ENCODE measurements around the gene PRLH.
"Not testable (repeated sequence)": the region's sequence is repeated elsewhere in the genome, so short reads cannot be mapped to it uniquely, and the experiment has no call there.

Gene PRLH

DNA sequence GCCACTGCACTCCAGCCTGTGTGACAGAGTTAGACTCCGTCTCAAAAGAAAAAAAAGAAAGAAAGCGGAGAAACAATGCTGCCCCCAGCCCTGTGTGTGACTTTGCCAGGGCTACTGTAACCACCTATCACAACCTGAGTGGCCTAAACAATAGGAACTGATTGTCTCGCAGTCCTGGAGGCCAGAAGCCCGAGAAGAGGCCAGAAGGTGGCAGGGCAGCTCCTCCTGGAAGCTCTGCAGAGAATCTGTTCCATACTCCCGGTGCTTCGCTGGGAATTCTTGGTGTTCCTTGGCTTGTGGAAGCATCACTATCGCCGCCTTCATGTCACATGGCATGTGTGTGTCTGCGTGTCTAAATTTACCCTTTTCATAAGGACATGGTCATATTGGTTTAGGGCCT lies 38.6 kb downstream of the PRLH start:
- POLR2A ChIA-PET = no interaction called here
- Histone ChIP-seq H3K36me3 (ENCODE audit: control insufficient read depth in 2 of 2, insufficient read depth in 1 of 2, low read length in 2 of 2) (no peaks in the 10 kb centered on the region), H3K4me1 (ENCODE audit: control insufficient read depth, insufficient read depth, low read length) (no peaks in the 10 kb centered on the region), H3K4me3 (ENCODE audit: low read depth, low read length) (no peak overlapping the region), H3K9me3 (ENCODE audit: control insufficient read depth, insufficient read depth, low read depth, low read length) (no peaks in the 10 kb centered on the region), H3K27ac (ENCODE audit: extremely low read depth, low read depth, low read length) (no peak overlapping the region)
- CTCF ChIA-PET = interaction anchor here (0.5 to 1.8 kb wide), 2 partner anchors 33 to 37 kb away, joined by 3 to 5 read pairs; no protein-coding TSS in a partner anchor
- TF ChIP-seq ZNF777 (tag by site-specific recombination; IDR thresholded peaks at IDR 0.05; ENCODE audit: borderline replicate concordance) (no peak), ZNF837 (tag by site-specific recombination; IDR thresholded peaks at IDR 0.05) (no peak), ZNF654 (tag by site-specific recombination; IDR thresholded peaks at IDR 0.05; ENCODE audit: low read depth) (peak; percentile 34)

DNA sequence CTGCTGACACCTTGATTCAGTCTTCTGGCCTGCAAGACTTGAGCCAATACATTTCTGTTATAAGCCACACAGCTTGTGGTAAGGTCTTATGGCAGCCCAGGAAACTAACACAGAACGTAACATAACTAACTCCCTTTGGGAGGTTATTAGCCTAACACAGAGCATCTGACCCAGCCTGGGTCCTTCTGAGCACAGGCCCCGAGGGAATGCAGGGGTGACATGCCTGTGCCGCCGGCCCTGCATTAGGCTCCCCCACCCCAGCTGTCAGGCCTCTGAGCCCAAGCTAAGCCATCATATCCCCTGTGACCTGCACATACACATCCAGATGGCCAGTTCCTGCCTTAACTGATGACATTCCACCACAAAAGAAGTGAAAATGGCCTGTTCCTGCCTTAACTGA lies 40.1 kb downstream of the PRLH start:
- H3K4me1 ChIP-seq (ENCODE audit: control insufficient read depth, insufficient read depth, low read length); POLR2A ChIA-PET; CTCF ChIA-PET: not testable (repeated sequence)

DNA sequence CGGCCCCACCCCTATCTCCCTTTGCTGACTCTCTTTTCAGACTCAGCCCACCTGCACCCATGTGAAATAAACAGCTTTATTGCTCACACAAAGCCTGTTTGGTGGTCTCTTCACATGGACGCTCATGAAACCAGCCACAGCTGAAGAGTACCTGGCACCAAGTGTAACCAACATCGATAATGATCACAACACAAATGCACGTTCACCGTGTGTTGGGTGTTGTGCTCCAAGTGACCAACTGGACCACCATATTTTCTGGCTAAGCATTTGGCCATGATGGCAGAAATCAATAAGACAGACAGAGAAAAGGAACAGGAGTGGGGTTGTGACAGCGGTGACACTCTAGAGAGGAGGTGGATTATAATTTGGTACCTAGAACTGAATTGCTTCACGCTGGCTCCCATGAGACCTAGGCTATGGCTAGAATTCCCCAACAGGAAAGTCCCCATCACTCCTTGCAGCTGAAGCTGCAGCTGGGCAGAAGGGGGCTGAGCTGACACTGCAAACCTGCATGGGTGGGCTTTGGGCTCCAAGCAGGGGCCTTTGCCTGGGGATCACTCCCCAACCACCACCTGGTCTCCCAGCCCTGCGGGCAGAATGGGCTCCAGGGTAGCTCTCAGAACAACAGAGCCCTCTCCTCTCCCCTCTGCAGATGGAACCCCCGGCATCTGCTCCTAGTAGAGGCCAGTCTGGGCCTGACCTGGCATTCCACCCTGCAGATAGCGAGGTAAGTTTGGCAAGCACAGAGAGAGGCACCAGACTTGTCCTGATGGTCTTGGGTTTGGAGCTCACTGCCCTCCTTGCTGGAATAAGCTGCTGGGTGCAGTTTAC lies 46.4 kb downstream of the PRLH start:
- ChIA-PET POLR2A (no interaction called here), CTCF (interaction anchor here (0.6 kb wide), 1 partner anchor 184 kb away, joined by 3 read pairs; no protein-coding TSS in a partner anchor)
- Histone ChIP-seq H3K27ac (ENCODE audit: extremely low read depth, low read depth, low read length) (no peak overlapping the region), H3K36me3 (ENCODE audit: control insufficient read depth in 2 of 2, insufficient read depth in 1 of 2, low read length in 2 of 2) (no peaks in the 10 kb centered on the region), H3K4me3 (ENCODE audit: low read depth, low read length) (no peak overlapping the region), H3K4me1 (ENCODE audit: control insufficient read depth, insufficient read depth, low read length) (no peaks in the 10 kb centered on the region), H3K9me3 (ENCODE audit: control insufficient read depth, insufficient read depth, low read depth, low read length) (no peaks in the 10 kb centered on the region)
- TF ChIP-seq, protein P1, sequence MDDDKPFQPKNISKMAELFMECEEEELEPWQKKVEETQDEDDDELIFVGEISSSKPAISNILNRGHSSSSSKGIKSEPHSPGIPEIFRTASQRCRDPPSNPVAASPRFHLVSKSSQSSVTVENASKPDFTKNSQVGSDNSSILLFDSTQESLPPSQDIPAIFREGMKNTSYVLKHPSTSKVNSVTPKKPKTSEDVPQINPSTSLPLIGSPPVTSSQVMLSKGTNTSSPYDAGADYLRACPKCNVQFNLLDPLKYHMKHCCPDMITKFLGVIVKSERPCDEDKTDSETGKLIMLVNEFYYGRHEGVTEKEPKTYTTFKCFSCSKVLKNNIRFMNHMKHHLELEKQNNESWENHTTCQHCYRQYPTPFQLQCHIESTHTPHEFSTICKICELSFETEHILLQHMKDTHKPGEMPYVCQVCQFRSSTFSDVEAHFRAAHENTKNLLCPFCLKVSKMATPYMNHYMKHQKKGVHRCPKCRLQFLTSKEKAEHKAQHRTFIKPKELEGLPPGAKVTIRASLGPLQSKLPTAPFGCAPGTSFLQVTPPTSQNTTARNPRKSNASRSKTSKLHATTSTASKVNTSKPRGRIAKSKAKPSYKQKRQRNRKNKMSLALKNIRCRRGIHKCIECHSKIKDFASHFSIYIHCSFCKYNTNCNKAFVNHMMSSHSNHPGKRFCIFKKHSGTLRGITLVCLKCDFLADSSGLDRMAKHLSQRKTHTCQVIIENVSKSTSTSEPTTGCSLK (tag by site-specific recombination; IDR thresholded peaks at IDR 0.05) = no peak
- TF ChIP-seq ZFP69B (tag by site-specific recombination; IDR thresholded peaks at IDR 0.05) (no peak), ZNF585B (tag by site-specific recombination; IDR thresholded peaks at IDR 0.05) (no peak), KLF10 (tag by site-specific recombination; IDR thresholded peaks at IDR 0.05) (no peak), BCL11A (tag by site-specific recombination; IDR thresholded peaks at IDR 0.05; ENCODE audit: low read depth) (no peak), GLI2 (tag by site-specific recombination; IDR thresholded peaks at IDR 0.05; ENCODE audit: borderline replicate concordance, low read depth) (no peak), ZSCAN23 (tag by site-specific recombination; IDR thresholded peaks at IDR 0.05) (no peak), MEIS1 (CRISPR knock-in tag; IDR thresholded peaks at IDR 0.05; ENCODE audit: borderline replicate concordance) (no peak), ZFP3 (tag by site-specific recombination; IDR thresholded peaks at IDR 0.05; ENCODE audit: low read depth) (no peak), EGR2 (tag by site-specific recombination; IDR thresholded peaks at IDR 0.05; ENCODE audit: low read depth) (no peak), ZNF701 (tag by site-specific recombination; IDR thresholded peaks at IDR 0.05) (no peak), ZNF776 (tag by site-specific recombination; IDR thresholded peaks at IDR 0.05; ENCODE audit: borderline replicate concordance) (no peak), ZNF214 (tag by site-specific recombination; IDR thresholded peaks at IDR 0.05; ENCODE audit: borderline replicate concordance) (no peak), SETDB1 (IDR thresholded peaks at IDR 0.05; ENCODE audit: insufficient read length, low read length) (no peak)
- TF ChIP-seq, protein P2, sequence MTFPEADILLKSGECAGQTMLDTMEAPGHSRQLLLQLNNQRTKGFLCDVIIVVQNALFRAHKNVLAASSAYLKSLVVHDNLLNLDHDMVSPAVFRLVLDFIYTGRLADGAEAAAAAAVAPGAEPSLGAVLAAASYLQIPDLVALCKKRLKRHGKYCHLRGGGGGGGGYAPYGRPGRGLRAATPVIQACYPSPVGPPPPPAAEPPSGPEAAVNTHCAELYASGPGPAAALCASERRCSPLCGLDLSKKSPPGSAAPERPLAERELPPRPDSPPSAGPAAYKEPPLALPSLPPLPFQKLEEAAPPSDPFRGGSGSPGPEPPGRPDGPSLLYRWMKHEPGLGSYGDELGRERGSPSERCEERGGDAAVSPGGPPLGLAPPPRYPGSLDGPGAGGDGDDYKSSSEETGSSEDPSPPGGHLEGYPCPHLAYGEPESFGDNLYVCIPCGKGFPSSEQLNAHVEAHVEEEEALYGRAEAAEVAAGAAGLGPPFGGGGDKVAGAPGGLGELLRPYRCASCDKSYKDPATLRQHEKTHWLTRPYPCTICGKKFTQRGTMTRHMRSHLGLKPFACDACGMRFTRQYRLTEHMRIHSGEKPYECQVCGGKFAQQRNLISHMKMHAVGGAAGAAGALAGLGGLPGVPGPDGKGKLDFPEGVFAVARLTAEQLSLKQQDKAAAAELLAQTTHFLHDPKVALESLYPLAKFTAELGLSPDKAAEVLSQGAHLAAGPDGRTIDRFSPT (tag by site-specific recombination; IDR thresholded peaks at IDR 0.05) = no peak
- TF ChIP-seq, protein P3, sequence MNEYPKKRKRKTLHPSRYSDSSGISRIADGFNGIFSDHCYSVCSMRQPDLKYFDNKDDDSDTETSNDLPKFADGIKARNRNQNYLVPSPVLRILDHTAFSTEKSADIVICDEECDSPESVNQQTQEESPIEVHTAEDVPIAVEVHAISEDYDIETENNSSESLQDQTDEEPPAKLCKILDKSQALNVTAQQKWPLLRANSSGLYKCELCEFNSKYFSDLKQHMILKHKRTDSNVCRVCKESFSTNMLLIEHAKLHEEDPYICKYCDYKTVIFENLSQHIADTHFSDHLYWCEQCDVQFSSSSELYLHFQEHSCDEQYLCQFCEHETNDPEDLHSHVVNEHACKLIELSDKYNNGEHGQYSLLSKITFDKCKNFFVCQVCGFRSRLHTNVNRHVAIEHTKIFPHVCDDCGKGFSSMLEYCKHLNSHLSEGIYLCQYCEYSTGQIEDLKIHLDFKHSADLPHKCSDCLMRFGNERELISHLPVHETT (tag by site-specific recombination; IDR thresholded peaks at IDR 0.05) = no peak
- TF ChIP-seq, protein P4, sequence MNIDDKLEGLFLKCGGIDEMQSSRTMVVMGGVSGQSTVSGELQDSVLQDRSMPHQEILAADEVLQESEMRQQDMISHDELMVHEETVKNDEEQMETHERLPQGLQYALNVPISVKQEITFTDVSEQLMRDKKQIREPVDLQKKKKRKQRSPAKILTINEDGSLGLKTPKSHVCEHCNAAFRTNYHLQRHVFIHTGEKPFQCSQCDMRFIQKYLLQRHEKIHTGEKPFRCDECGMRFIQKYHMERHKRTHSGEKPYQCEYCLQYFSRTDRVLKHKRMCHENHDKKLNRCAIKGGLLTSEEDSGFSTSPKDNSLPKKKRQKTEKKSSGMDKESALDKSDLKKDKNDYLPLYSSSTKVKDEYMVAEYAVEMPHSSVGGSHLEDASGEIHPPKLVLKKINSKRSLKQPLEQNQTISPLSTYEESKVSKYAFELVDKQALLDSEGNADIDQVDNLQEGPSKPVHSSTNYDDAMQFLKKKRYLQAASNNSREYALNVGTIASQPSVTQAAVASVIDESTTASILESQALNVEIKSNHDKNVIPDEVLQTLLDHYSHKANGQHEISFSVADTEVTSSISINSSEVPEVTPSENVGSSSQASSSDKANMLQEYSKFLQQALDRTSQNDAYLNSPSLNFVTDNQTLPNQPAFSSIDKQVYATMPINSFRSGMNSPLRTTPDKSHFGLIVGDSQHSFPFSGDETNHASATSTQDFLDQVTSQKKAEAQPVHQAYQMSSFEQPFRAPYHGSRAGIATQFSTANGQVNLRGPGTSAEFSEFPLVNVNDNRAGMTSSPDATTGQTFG (tag by site-specific recombination; IDR thresholded peaks at IDR 0.05; ENCODE audit: borderline replicate concordance) = no peak

More for the DNA sequence above, 40.1 kb downstream of the PRLH start:
- not testable (repeated sequence) for H3K27ac ChIP-seq (ENCODE audit: extremely low read depth, low read depth, low read length); H3K4me3 ChIP-seq (ENCODE audit: low read depth, low read length); H3K9me3 ChIP-seq (ENCODE audit: control insufficient read depth, insufficient read depth, low read depth, low read length); H3K36me3 ChIP-seq (ENCODE audit: control insufficient read depth in 2 of 2, insufficient read depth in 1 of 2, low read length in 2 of 2)

All from HEK293 (cell line).